Trophoblast cell (in vitro differentiated cells and primary cell): Measurements from ENCODE around the gene ENPP1.

ENCODE experiments used
- DNase-seq, 2 donors: peaks; one replicate each; pipeline ENCODE4 v3.0.0-alpha.2; 2016
- H2AFZ ChIP-seq: 2 replicates; pipeline ENCODE4 v1.6.1; 2013; ENCODE audit warnings: low read length, moderate library complexity, mild to moderate bottlenecking; ENCODE audit not compliant: insufficient read depth, poor library complexity
- H2AK5ac ChIP-seq: 2 replicates; pipeline ENCODE4 v1.6.1; 2013; ENCODE audit warnings: mild to moderate bottlenecking, low read length
- H2BK120ac ChIP-seq: 2 replicates; pipeline ENCODE4 v1.6.1; 2013; ENCODE audit warnings: low read length, mild to moderate bottlenecking, moderate library complexity; ENCODE audit not compliant: insufficient read depth, poor library complexity
- H2BK12ac ChIP-seq: 2 replicates; pipeline ENCODE4 v1.6.1; 2013; ENCODE audit warnings: mild to moderate bottlenecking, low read length, moderate library complexity
- H2BK5ac ChIP-seq: 2 replicates; pipeline ENCODE4 v1.6.1; 2013; ENCODE audit warnings: low read length, low read depth, moderate library complexity, mild to moderate bottlenecking; ENCODE audit not compliant: poor library complexity
- H3K14ac ChIP-seq: 2 replicates; pipeline ENCODE4 v1.6.1; 2013; ENCODE audit warnings: mild to moderate bottlenecking, low read length
- H3K18ac ChIP-seq: 2 replicates; pipeline ENCODE4 v1.6.1; 2013; ENCODE audit warnings: mild to moderate bottlenecking, low read length
- H3K23ac ChIP-seq: 2 replicates; pipeline ENCODE4 v1.6.1; 2013; ENCODE audit warnings: low read length
- H3K27ac ChIP-seq: 2 replicates; pipeline ENCODE4 v1.5.1; 2013; ENCODE audit warnings: low read depth, mild to moderate bottlenecking, inconsistent platforms, low read length, moderate library complexity
- H3K27me3 ChIP-seq: 2 replicates; pipeline ENCODE4 v1.6.1; 2013; ENCODE audit warnings: inconsistent platforms, mild to moderate bottlenecking, low read length, moderate library complexity; ENCODE audit not compliant: insufficient read depth
- H3K36me3 ChIP-seq, 2 experiments: 1 replicate in 1 of 2; 2 replicates in 1 of 2; pipeline ENCODE4 v1.6.1; 2013; ENCODE audit warnings: low read length in 2 of 2, mild to moderate bottlenecking in 2 of 2, moderate library complexity in 1 of 2; ENCODE audit not compliant: insufficient read depth in 2 of 2, control insufficient read depth in 1 of 2
- H3K4ac ChIP-seq: 2 replicates; pipeline ENCODE4 v1.6.1; 2013; ENCODE audit warnings: low read depth, mild to moderate bottlenecking, low read length, moderate library complexity
- H3K4me1 ChIP-seq, 2 experiments: 1 replicate in 1 of 2; 2 replicates in 1 of 2; pipeline ENCODE4 v1.6.1; 2013; ENCODE audit warnings: low read length in 2 of 2, mild to moderate bottlenecking in 2 of 2, moderate library complexity in 1 of 2; ENCODE audit not compliant: insufficient read depth in 2 of 2, control insufficient read depth in 1 of 2
- H3K4me2 ChIP-seq: 2 replicates; pipeline ENCODE4 v1.6.1; 2013; ENCODE audit warnings: inconsistent platforms, mild to moderate bottlenecking, low read length, moderate library complexity
- H3K4me3 ChIP-seq: 2 replicates; pipeline ENCODE4 v1.5.1; 2013; ENCODE audit warnings: mild to moderate bottlenecking, low read depth, low read length, inconsistent platforms
- H3K79me1 ChIP-seq: one replicate; pipeline ENCODE4 v1.6.1; 2013; ENCODE audit warnings: low read length
- H3K79me2 ChIP-seq: 2 replicates; pipeline ENCODE4 v1.6.1; 2013; ENCODE audit warnings: low read length, mild to moderate bottlenecking; ENCODE audit not compliant: control insufficient read depth, insufficient read depth, poor library complexity
- H3K9ac ChIP-seq: 2 replicates; pipeline ENCODE4 v1.6.1; 2013; ENCODE audit warnings: mild to moderate bottlenecking, low read length
- H3K9me3 ChIP-seq: 2 replicates; pipeline ENCODE4 v1.6.1; 2013; ENCODE audit warnings: low read depth, mild to moderate bottlenecking, control low read depth, inconsistent platforms, low read length; ENCODE audit not compliant: insufficient read depth
- H4K12ac ChIP-seq: 2 replicates; pipeline ENCODE4 v1.6.1; 2013; ENCODE audit warnings: low read depth, mild to moderate bottlenecking, low read length, moderate library complexity
- H4K8ac ChIP-seq: 2 replicates; pipeline ENCODE4 v1.6.1; 2013; ENCODE audit warnings: low read depth, mild to moderate bottlenecking, low read length, moderate library complexity
- H4K91ac ChIP-seq: one replicate; pipeline ENCODE4 v1.6.1; 2013; ENCODE audit warnings: low read depth, mild to moderate bottlenecking, low read length, moderate library complexity
- WGBS: extraction: QIAGEN DNeasy Blood & Tissue Kit; methylation state at CpG from one replicate; pipeline ENCODE4 v1.1.7; 2013; ENCODE audit warnings: missing lambda C conversion rate; ENCODE audit not compliant: insufficient read length, insufficient coverage; ENCODE audit errors: extremely low coverage; 5-methylcytosine and 5-hydroxymethylcytosine counted together

The ENPP1 gene

GRCh38 chr6:131840441-131840840, 32.6 kb downstream of the ENPP1 start:
- Histone ChIP-seq H2BK120ac (no peak overlapping the region), H3K4me1 (no peaks in the 10 kb centered on the region), H3K4ac (no peak overlapping the region), H3K27ac (no peak overlapping the region), H2AFZ (no peak overlapping the region), H2BK12ac (no peak overlapping the region), H4K91ac (no peak overlapping the region), H3K4me2 (no peak overlapping the region), H4K12ac (no peak overlapping the region), H3K18ac (no peak overlapping the region), H2AK5ac (no peak overlapping the region), H3K79me2 (no peaks in the 10 kb centered on the region), H3K14ac (no peak overlapping the region), H2BK5ac (no peak overlapping the region), H3K23ac (no peak overlapping the region), H3K9ac (no peak overlapping the region), H3K4me3 (no peak overlapping the region), H4K8ac (no peak overlapping the region), H3K27me3 (no peaks in the 10 kb centered on the region), H3K9me3 (no peaks in the 10 kb centered on the region), H3K36me3 (no peaks in the 10 kb centered on the region), H3K79me1 (no peaks in the 10 kb centered on the region)
- no CpG with 5 or more reads among the region's 7 CpGs for WGBS
- no peak for DNase-seq

GRCh38 chr6:131840936-131841583, 33.2 kb downstream of the ENPP1 start:
- no peak overlapping the region for H2AFZ ChIP-seq
- H3K4me2 ChIP-seq: no peak overlapping the region
- no peaks in the 10 kb centered on the region for H3K27me3 ChIP-seq
- H3K23ac ChIP-seq: no peak overlapping the region
- no peaks in the 10 kb centered on the region for H3K9me3 ChIP-seq
- no peak overlapping the region for H3K18ac ChIP-seq
- H3K4me3 ChIP-seq: no peak overlapping the region
- H2BK12ac ChIP-seq: no peak overlapping the region
- no peak overlapping the region for H3K4ac ChIP-seq
- no peak overlapping the region for H4K91ac ChIP-seq
- DNase-seq: peak in 1 of 2 donors; percentile 30
- no peak overlapping the region for H2BK120ac ChIP-seq
- no peaks in the 10 kb centered on the region for H3K4me1 ChIP-seq
- no CpG with 5 or more reads among the region's 5 CpGs for WGBS
- no peak overlapping the region for H2BK5ac ChIP-seq
- H3K36me3 ChIP-seq: no peaks in the 10 kb centered on the region
- no peak overlapping the region for H3K27ac ChIP-seq
- no peaks in the 10 kb centered on the region for H3K79me2 ChIP-seq
- H4K8ac ChIP-seq: no peak overlapping the region
- H3K14ac ChIP-seq: no peak overlapping the region
- H3K9ac ChIP-seq: no peak overlapping the region
- H4K12ac ChIP-seq: no peak overlapping the region
- H3K79me1 ChIP-seq: no peaks in the 10 kb centered on the region
- no peak overlapping the region for H2AK5ac ChIP-seq

GRCh38 chr6:131843768-131844167, 35.9 kb downstream of the ENPP1 start:
- WGBS: no CpG with 5 or more reads among the region's 2 CpGs
- Histone ChIP-seq H3K9ac (no peak overlapping the region), H3K4me2 (no peak overlapping the region), H2AK5ac (no peak overlapping the region), H4K12ac (no peak overlapping the region), H2BK12ac (no peak overlapping the region), H3K79me1 (no peaks in the 10 kb centered on the region), H3K14ac (no peak overlapping the region), H3K18ac (no peak overlapping the region), H3K79me2 (no peaks in the 10 kb centered on the region), H3K4me1 (no peaks in the 10 kb centered on the region), H2BK5ac (no peak overlapping the region), H4K91ac (no peak overlapping the region), H3K23ac (no peak overlapping the region), H3K36me3 (no peaks in the 10 kb centered on the region), H3K27me3 (no peaks in the 10 kb centered on the region), H3K9me3 (no peaks in the 10 kb centered on the region), H3K27ac (no peak overlapping the region), H4K8ac (no peak overlapping the region), H2AFZ (no peak overlapping the region), H2BK120ac (no peak overlapping the region), H3K4ac (no peak overlapping the region), H3K4me3 (no peak overlapping the region)
- DNase-seq: no peak

- no peak overlapping the region for H2BK120ac ChIP-seq
- WGBS: no CpG with 5 or more reads among the region's 3 CpGs
- H4K12ac ChIP-seq: no peak overlapping the region
Observed at GRCh38 chr6:131844243-131844841, 36.5 kb downstream of the ENPP1 start.

More at GRCh38 chr6:131844243-131844841, 36.5 kb downstream of the ENPP1 start:
- H3K36me3 ChIP-seq: no peaks in the 10 kb centered on the region
- no peaks in the 10 kb centered on the region for H3K9me3 ChIP-seq
- no peaks in the 10 kb centered on the region for H3K4me1 ChIP-seq
- no peaks in the 10 kb centered on the region for H3K79me2 ChIP-seq
- H2BK5ac ChIP-seq: no peak overlapping the region
- H2AFZ ChIP-seq: no peak overlapping the region
- DNase-seq: peak in 1 of 2 donors; percentile 59
- H3K23ac ChIP-seq: peak overlapping the region; percentile 59
- no peak overlapping the region for H3K4me2 ChIP-seq
- H2BK12ac ChIP-seq: no peak overlapping the region
- H4K8ac ChIP-seq: no peak overlapping the region
- no peak overlapping the region for H3K9ac ChIP-seq
- no peak overlapping the region for H3K14ac ChIP-seq
- no peak overlapping the region for H3K4me3 ChIP-seq
- H3K18ac ChIP-seq: no peak overlapping the region
- no peak overlapping the region for H4K91ac ChIP-seq
- H2AK5ac ChIP-seq: no peak overlapping the region
- no peak overlapping the region for H3K27ac ChIP-seq
- no peak overlapping the region for H3K4ac ChIP-seq
- no peaks in the 10 kb centered on the region for H3K27me3 ChIP-seq
- no peaks in the 10 kb centered on the region for H3K79me1 ChIP-seq
